Hepatocyte (in vitro differentiated cells): ENCODE data around the gene HECTD1.

Experiments
- CTCF ChIP-seq: fragments of 200-600 bp; sonication (generic); IDR thresholded peaks from 2 replicates; pipeline ENCODE4 v1.5.1; 2016; ENCODE audit warnings: antibody characterized with exemption, mild to moderate bottlenecking; ENCODE audit not compliant: poor library complexity
- EZH2phosphoT487 ChIP-seq: fragments of 200-600 bp; sonication (generic); IDR thresholded peaks from one replicate; pipeline ENCODE4 v1.6.1; 2018; ENCODE audit warnings: antibody characterized with exemption, mild to moderate bottlenecking, low read depth, moderate library complexity; ENCODE audit not compliant: unreplicated experiment, severe bottlenecking

GRCh38 chr14:31161274-31161673 is 46.3 kb downstream of the HECTD1 start:
- TF ChIP-seq EZH2phosphoT487 = no peak
- no peak for TF ChIP-seq CTCF
